ENCODE results near the gene CDH23. TPM values are rescaled to one million over a fixed set of nuclear protein-coding genes. Genes with fewer than 3 reads are reported as not detected.

The CDH23 gene
- total and polyA plus RNA-seq, 9 of the 15 experiments (the other 6 are each of a cell fraction or from before 2014, with no cell fraction given), result 0.18 to 1.2 (median 0.47) TPM

GRCh38 chr10:71747551-71748523 lies 351.1 kb downstream of the CDH23 start (continued):
- no peak for TF ChIP-seq ZMIZ1 (IDR thresholded peaks at IDR 0.05; ENCODE audit: low read depth in 2 of 2, low read length in 2 of 2)
- TF ChIP-seq ZC3H8 (IDR thresholded peaks at IDR 0.05), result no peak
- no peak for TF ChIP-seq ZNF184 (CRISPR knock-in tag; IDR thresholded peaks at IDR 0.05)
- no peak for TF ChIP-seq NR3C1 (CRISPR knock-in tag; IDR thresholded peaks at IDR 0.05)
- TF ChIP-seq NFATC3 (IDR thresholded peaks at IDR 0.05), result no peak
- TF ChIP-seq HOMEZ (CRISPR knock-in tag; IDR thresholded peaks at IDR 0.05), result 0 out of 2 replicates have a peak, but pooled peaks have one; percentile 62
- TF ChIP-seq ESRRA (IDR thresholded peaks at IDR 0.05; ENCODE audit: borderline replicate concordance, low read depth), result no peak; the same call in 1 of the 2 replicates
- no peak for TF ChIP-seq GTF3C2 (IDR thresholded peaks at IDR 0.05; ENCODE audit: borderline replicate concordance, extremely low read depth, insufficient read length)
- TF ChIP-seq TCFL5 (CRISPR knock-in tag; conservative IDR thresholded peaks at IDR 0.05), result peak; percentile 55; the same call in 1 of the 2 replicates
- no peak for TF ChIP-seq ZNF280B (CRISPR knock-in tag; IDR thresholded peaks at IDR 0.05)
- TF ChIP-seq NFXL1 (CRISPR knock-in tag; IDR thresholded peaks at IDR 0.05), result peak; percentile 51; the same call in 1 of the 2 replicates
- TF ChIP-seq HNRNPUL1 (IDR thresholded peaks at IDR 0.05; ENCODE audit: low read length), result no peak
- 0 out of 2 replicates have a peak, but pooled peaks have one; percentile 67 for TF ChIP-seq DMBX1 (CRISPR knock-in tag; IDR thresholded peaks at IDR 0.05; ENCODE audit: borderline replicate concordance)
- peak; percentile 58; the same call in 1 of the 2 replicates for TF ChIP-seq ATF4 (CRISPR knock-in tag; IDR thresholded peaks at IDR 0.05)
- no peak for TF ChIP-seq HNRNPLL (IDR thresholded peaks at IDR 0.05; ENCODE audit: low read depth, low read length, poor library complexity, severe bottlenecking)
